H9 (cell line): ENCODE measurements around the gene SLC36A4. TPM values are rescaled to one million over a fixed set of nuclear protein-coding genes. Genes with fewer than 3 reads are reported as not detected.

Experiments used
- DNase-seq: peaks from one replicate; pipeline ENCODE4 v3.0.0-alpha.2; 2017
- H2AFZ ChIP-seq: one replicate; pipeline ENCODE4 v1.6.1; 2013; ENCODE audit warnings: mild to moderate bottlenecking, low read length, control low read depth, moderate library complexity
- H2AK5ac ChIP-seq: 2 replicates; pipeline ENCODE4 v1.6.1; 2013; ENCODE audit warnings: low read length, control low read depth, mixed read lengths; ENCODE audit not compliant: insufficient read length
- H2BK120ac ChIP-seq: one replicate; pipeline ENCODE4 v1.6.1; 2013; ENCODE audit warnings: low read depth, mild to moderate bottlenecking, low read length, control low read depth, inconsistent platforms; ENCODE audit not compliant: poor library complexity, severe bottlenecking
- H2BK12ac ChIP-seq: 2 replicates; pipeline ENCODE4 v1.6.1; 2013; ENCODE audit warnings: low read length, control low read depth, mixed read lengths, low read depth; ENCODE audit not compliant: insufficient read length
- H2BK15ac ChIP-seq: 2 replicates; pipeline ENCODE4 v1.6.1; 2013; ENCODE audit warnings: low read depth, low read length, control low read depth
- H2BK20ac ChIP-seq: one replicate; pipeline ENCODE4 v1.6.1; 2013; ENCODE audit warnings: low read depth, mild to moderate bottlenecking, low read length, control low read depth, inconsistent platforms; ENCODE audit not compliant: poor library complexity, severe bottlenecking
- H2BK5ac ChIP-seq: 2 replicates; pipeline ENCODE4 v1.6.1; 2013; ENCODE audit warnings: low read length, control low read depth, mixed read lengths; ENCODE audit not compliant: insufficient read length
- H3K14ac ChIP-seq: 2 replicates; pipeline ENCODE4 v1.6.1; 2013; ENCODE audit warnings: low read length, control low read depth; ENCODE audit not compliant: insufficient read depth
- H3K18ac ChIP-seq: 2 replicates; pipeline ENCODE4 v1.6.1; 2013; ENCODE audit warnings: low read depth, mild to moderate bottlenecking, mixed read lengths, low read length, control low read depth; ENCODE audit not compliant: insufficient read length
- H3K23ac ChIP-seq: 2 replicates; pipeline ENCODE4 v1.6.1; 2013; ENCODE audit warnings: low read length, control low read depth, mixed read lengths, low read depth; ENCODE audit not compliant: insufficient read length
- H3K23me2 ChIP-seq: 2 replicates; pipeline ENCODE4 v1.6.1; 2013; ENCODE audit warnings: low read depth, mild to moderate bottlenecking, mixed read lengths, low read length, control low read depth; ENCODE audit not compliant: insufficient read length, poor library complexity, severe bottlenecking
- H3K27ac ChIP-seq: 2 replicates; pipeline ENCODE4 v1.5.1; 2013; ENCODE audit warnings: low read length, control low read depth, mixed read lengths, low read depth; ENCODE audit not compliant: insufficient read length
- H3K27me3 ChIP-seq: 2 replicates; pipeline ENCODE4 v1.6.1; 2013; ENCODE audit warnings: low read length, control low read depth, inconsistent platforms; ENCODE audit not compliant: insufficient read depth
- H3K4ac ChIP-seq: 2 replicates; pipeline ENCODE4 v1.6.1; 2013; ENCODE audit warnings: low read depth, mild to moderate bottlenecking, control low read depth, inconsistent platforms, low read length, moderate library complexity
- H3K4me1 ChIP-seq: 2 replicates; pipeline ENCODE4 v1.6.1; 2013; ENCODE audit warnings: low read length, control low read depth, inconsistent platforms; ENCODE audit not compliant: insufficient read depth
- H3K4me2 ChIP-seq: 2 replicates; pipeline ENCODE4 v1.6.1; 2013; ENCODE audit warnings: low read length, control low read depth, mixed read lengths; ENCODE audit not compliant: insufficient read length, insufficient read depth
- H3K56ac ChIP-seq: 2 replicates; pipeline ENCODE4 v1.6.1; 2013; ENCODE audit warnings: low read depth, mild to moderate bottlenecking, mixed read lengths, low read length, control low read depth; ENCODE audit not compliant: insufficient read length
- H3K79me1 ChIP-seq: 2 replicates; pipeline ENCODE4 v1.6.1; 2013; ENCODE audit warnings: low read depth, mild to moderate bottlenecking, moderate library complexity, low read length, control low read depth, inconsistent platforms; ENCODE audit not compliant: insufficient read depth, poor library complexity, severe bottlenecking
- H3K79me2 ChIP-seq: 2 replicates; pipeline ENCODE4 v1.6.1; 2013; ENCODE audit warnings: low read length, control low read depth, inconsistent platforms; ENCODE audit not compliant: insufficient read depth
- H3K9ac ChIP-seq: 2 replicates; pipeline ENCODE4 v1.6.1; 2013; ENCODE audit warnings: low read length, control low read depth, mixed read lengths; ENCODE audit not compliant: insufficient read length; ENCODE audit errors: extremely low read depth
- H3K9me3 ChIP-seq: one replicate; pipeline ENCODE4 v1.6.1; 2013; ENCODE audit warnings: low read depth, low read length, inconsistent platforms; ENCODE audit not compliant: control insufficient read depth
- H3T11ph ChIP-seq: one replicate; pipeline ENCODE4 v1.6.1; 2013; ENCODE audit warnings: mild to moderate bottlenecking, low read length, control low read depth, inconsistent platforms
- H4K20me1 ChIP-seq: one replicate; pipeline ENCODE4 v1.6.1; 2013; ENCODE audit not compliant: control insufficient read depth, insufficient read length, insufficient read depth
- H4K5ac ChIP-seq: 2 replicates; pipeline ENCODE4 v1.6.1; 2013; ENCODE audit warnings: low read depth, mild to moderate bottlenecking, mixed read lengths, low read length, control low read depth; ENCODE audit not compliant: insufficient read length
- H4K8ac ChIP-seq: replicated peaks from 2 replicates; pipeline ENCODE4 v1.6.1; 2013; ENCODE audit warnings: low read length, control low read depth, mixed read lengths, low read depth; ENCODE audit not compliant: insufficient read length
- H4K91ac ChIP-seq: 2 replicates; pipeline ENCODE4 v1.6.1; 2013; ENCODE audit warnings: low read depth, mild to moderate bottlenecking, moderate library complexity, mixed read lengths, low read length, control low read depth; ENCODE audit not compliant: insufficient read length
- H3K27ac Mint-ChIP-seq, 3 experiments: 2 replicates in 2 of 3; 3 replicates in 1 of 3; pipeline ENCODE4 v1.8.0; 2020 to 2021; ENCODE audit warnings: mixed read lengths in 3 of 3, mild to moderate bottlenecking in 1 of 3, moderate library complexity in 1 of 3
- H3K27me3 Mint-ChIP-seq: 2 replicates; pipeline ENCODE4 v1.8.0; 2021; ENCODE audit warnings: low read depth, mild to moderate bottlenecking, moderate library complexity, mixed read lengths
- H3K36me3 Mint-ChIP-seq, 3 experiments: 2 replicates in 2 of 3; 3 replicates in 1 of 3; pipeline ENCODE4 v1.8.0; 2020 to 2021; ENCODE audit warnings: low read depth in 3 of 3, mixed read lengths in 3 of 3; ENCODE audit not compliant: insufficient read depth in 1 of 3
- H3K4me1 Mint-ChIP-seq, 2 experiments: 2 replicates each; pipeline ENCODE4 v1.8.0; 2020; ENCODE audit warnings: mixed read lengths in 2 of 2
- H3K4me3 Mint-ChIP-seq, 2 experiments: 2 replicates in 1 of 2; 3 replicates in 1 of 2; pipeline ENCODE4 v1.8.0; 2020 to 2021; ENCODE audit warnings: mild to moderate bottlenecking in 2 of 2, mixed read lengths in 2 of 2, moderate library complexity in 1 of 2
- H3K9me3 Mint-ChIP-seq, 2 experiments: 2 replicates in 1 of 2; 3 replicates in 1 of 2; pipeline ENCODE4 v1.8.0; 2020; ENCODE audit warnings: mild to moderate bottlenecking in 2 of 2, mixed read lengths in 2 of 2, moderate library complexity in 1 of 2
- WGBS: extraction: QIAGEN DNeasy Blood & Tissue Kit; methylation state at CpG from one replicate; pipeline ENCODE4 v1.1.7; 2013; ENCODE audit warnings: missing lambda C conversion rate, low lambda C conversion rate, mixed read lengths; ENCODE audit not compliant: insufficient read length; ENCODE audit errors: extremely low coverage; 5-methylcytosine and 5-hydroxymethylcytosine counted together
- total RNA-seq: library from RNA; stranded (reverse); gene quantifications from 2 replicates; pipeline ENCODE4 v1.2.1, GENCODE V29; 2021
- TF ChIP-seq, protein P1 (sequence below): fragments of 200-600 bp; sonication (generic); conservative IDR thresholded peaks from 3 replicates; pipeline ENCODE4 v1.8.0; 2021; ENCODE audit warnings: antibody characterized with exemption, mild to moderate bottlenecking

Gene SLC36A4
- total RNA-seq, 1 experiment from 2014 or later, result 33.3 TPM

GRCh38 chr11:93123351-93123898 is 74.4 kb downstream of the SLC36A4 start:
- no peak for DNase-seq
- no peak overlapping the region for H2BK12ac ChIP-seq
- no peak overlapping the region for H3K23ac ChIP-seq
- no peak overlapping the region for H3K4ac ChIP-seq
- H3K79me2 ChIP-seq, result no peaks in the 10 kb centered on the region
- no peaks in the 10 kb centered on the region for H3K27me3 ChIP-seq
- H2BK120ac ChIP-seq, result no peak overlapping the region
- H3K14ac ChIP-seq, result no peak overlapping the region
- H3K4me2 ChIP-seq, result no peak overlapping the region
- no peak overlapping the region for H3K27ac ChIP-seq
- TF ChIP-seq, protein P1, sequence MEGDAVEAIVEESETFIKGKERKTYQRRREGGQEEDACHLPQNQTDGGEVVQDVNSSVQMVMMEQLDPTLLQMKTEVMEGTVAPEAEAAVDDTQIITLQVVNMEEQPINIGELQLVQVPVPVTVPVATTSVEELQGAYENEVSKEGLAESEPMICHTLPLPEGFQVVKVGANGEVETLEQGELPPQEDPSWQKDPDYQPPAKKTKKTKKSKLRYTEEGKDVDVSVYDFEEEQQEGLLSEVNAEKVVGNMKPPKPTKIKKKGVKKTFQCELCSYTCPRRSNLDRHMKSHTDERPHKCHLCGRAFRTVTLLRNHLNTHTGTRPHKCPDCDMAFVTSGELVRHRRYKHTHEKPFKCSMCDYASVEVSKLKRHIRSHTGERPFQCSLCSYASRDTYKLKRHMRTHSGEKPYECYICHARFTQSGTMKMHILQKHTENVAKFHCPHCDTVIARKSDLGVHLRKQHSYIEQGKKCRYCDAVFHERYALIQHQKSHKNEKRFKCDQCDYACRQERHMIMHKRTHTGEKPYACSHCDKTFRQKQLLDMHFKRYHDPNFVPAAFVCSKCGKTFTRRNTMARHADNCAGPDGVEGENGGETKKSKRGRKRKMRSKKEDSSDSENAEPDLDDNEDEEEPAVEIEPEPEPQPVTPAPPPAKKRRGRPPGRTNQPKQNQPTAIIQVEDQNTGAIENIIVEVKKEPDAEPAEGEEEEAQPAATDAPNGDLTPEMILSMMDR, result no peak
- no peak overlapping the region for H2AK5ac ChIP-seq
- peaks cover 2 to 5% of the 10 kb centered on the region in 2 experiments for H3K9me3 Mint-ChIP-seq
- H4K20me1 ChIP-seq, result no peaks in the 10 kb centered on the region
- no peak overlapping the region for H3K56ac ChIP-seq
- H3K4me1 ChIP-seq, result no peaks in the 10 kb centered on the region
- H3K79me1 ChIP-seq, result no peaks in the 10 kb centered on the region
- no peak overlapping the region; a peak in 1 of 5 replicates for H3K4me3 Mint-ChIP-seq
- H4K8ac ChIP-seq, result no peak overlapping the region
- no peak overlapping the region for H4K91ac ChIP-seq
- no peak overlapping the region for H3T11ph ChIP-seq
- peaks cover 4 to 27% (median 5%) of the 10 kb centered on the region in 3 experiments; a peak in 6 of 7 replicates for H3K36me3 Mint-ChIP-seq
- no peak overlapping the region for H2AFZ ChIP-seq
- H3K4me1 Mint-ChIP-seq, result peaks cover 12 to 15% of the 10 kb centered on the region in 2 experiments
- no peak overlapping the region; the same call in 1 of the 2 replicates for H2BK15ac ChIP-seq
- no peak overlapping the region for H3K18ac ChIP-seq
- whole genome bisulfite sequencing, result no CpG with 5 or more reads among the region's 4 CpGs
- no peak overlapping the region for H2BK20ac ChIP-seq
- H4K5ac ChIP-seq, result no peak overlapping the region
- no peaks in the 10 kb centered on the region for H3K27me3 Mint-ChIP-seq
- H3K9ac ChIP-seq, result no peak overlapping the region
- H3K27ac Mint-ChIP-seq, result no peak overlapping the region
- no peak overlapping the region for H2BK5ac ChIP-seq
- H3K23me2 ChIP-seq, result no peaks in the 10 kb centered on the region
- H3K9me3 ChIP-seq, result no peaks in the 10 kb centered on the region
